H9 (cell line): Measurements from ENCODE around the gene L3MBTL4. TPM values are rescaled to one million over a fixed set of nuclear protein-coding genes. Genes with fewer than 3 reads are reported as not detected.

Source experiments
- DNase-seq: peaks from one replicate; pipeline ENCODE4 v3.0.0-alpha.2; 2017
- H2AFZ ChIP-seq: one replicate; pipeline ENCODE4 v1.6.1; 2013; ENCODE audit warnings: mild to moderate bottlenecking, low read length, control low read depth, moderate library complexity
- H2AK5ac ChIP-seq: 2 replicates; pipeline ENCODE4 v1.6.1; 2013; ENCODE audit warnings: low read length, control low read depth, mixed read lengths; ENCODE audit not compliant: insufficient read length
- H2BK120ac ChIP-seq: one replicate; pipeline ENCODE4 v1.6.1; 2013; ENCODE audit warnings: low read depth, mild to moderate bottlenecking, low read length, control low read depth, inconsistent platforms; ENCODE audit not compliant: poor library complexity, severe bottlenecking
- H2BK12ac ChIP-seq: 2 replicates; pipeline ENCODE4 v1.6.1; 2013; ENCODE audit warnings: low read length, control low read depth, mixed read lengths, low read depth; ENCODE audit not compliant: insufficient read length
- H2BK15ac ChIP-seq: 2 replicates; pipeline ENCODE4 v1.6.1; 2013; ENCODE audit warnings: low read depth, low read length, control low read depth
- H2BK20ac ChIP-seq: one replicate; pipeline ENCODE4 v1.6.1; 2013; ENCODE audit warnings: low read depth, mild to moderate bottlenecking, low read length, control low read depth, inconsistent platforms; ENCODE audit not compliant: poor library complexity, severe bottlenecking
- H2BK5ac ChIP-seq: 2 replicates; pipeline ENCODE4 v1.6.1; 2013; ENCODE audit warnings: low read length, control low read depth, mixed read lengths; ENCODE audit not compliant: insufficient read length
- H3K14ac ChIP-seq: 2 replicates; pipeline ENCODE4 v1.6.1; 2013; ENCODE audit warnings: low read length, control low read depth; ENCODE audit not compliant: insufficient read depth
- H3K18ac ChIP-seq: 2 replicates; pipeline ENCODE4 v1.6.1; 2013; ENCODE audit warnings: low read depth, mild to moderate bottlenecking, mixed read lengths, low read length, control low read depth; ENCODE audit not compliant: insufficient read length
- H3K23ac ChIP-seq: 2 replicates; pipeline ENCODE4 v1.6.1; 2013; ENCODE audit warnings: low read length, control low read depth, mixed read lengths, low read depth; ENCODE audit not compliant: insufficient read length
- H3K23me2 ChIP-seq: 2 replicates; pipeline ENCODE4 v1.6.1; 2013; ENCODE audit warnings: low read depth, mild to moderate bottlenecking, mixed read lengths, low read length, control low read depth; ENCODE audit not compliant: insufficient read length, poor library complexity, severe bottlenecking
- H3K27ac ChIP-seq: 2 replicates; pipeline ENCODE4 v1.5.1; 2013; ENCODE audit warnings: low read length, control low read depth, mixed read lengths, low read depth; ENCODE audit not compliant: insufficient read length
- H3K27me3 ChIP-seq: 2 replicates; pipeline ENCODE4 v1.6.1; 2013; ENCODE audit warnings: low read length, control low read depth, inconsistent platforms; ENCODE audit not compliant: insufficient read depth
- H3K4ac ChIP-seq: 2 replicates; pipeline ENCODE4 v1.6.1; 2013; ENCODE audit warnings: low read depth, mild to moderate bottlenecking, control low read depth, inconsistent platforms, low read length, moderate library complexity
- H3K4me1 ChIP-seq: 2 replicates; pipeline ENCODE4 v1.6.1; 2013; ENCODE audit warnings: low read length, control low read depth, inconsistent platforms; ENCODE audit not compliant: insufficient read depth
- H3K4me2 ChIP-seq: 2 replicates; pipeline ENCODE4 v1.6.1; 2013; ENCODE audit warnings: low read length, control low read depth, mixed read lengths; ENCODE audit not compliant: insufficient read length, insufficient read depth
- H3K56ac ChIP-seq: 2 replicates; pipeline ENCODE4 v1.6.1; 2013; ENCODE audit warnings: low read depth, mild to moderate bottlenecking, mixed read lengths, low read length, control low read depth; ENCODE audit not compliant: insufficient read length
- H3K79me1 ChIP-seq: 2 replicates; pipeline ENCODE4 v1.6.1; 2013; ENCODE audit warnings: low read depth, mild to moderate bottlenecking, moderate library complexity, low read length, control low read depth, inconsistent platforms; ENCODE audit not compliant: insufficient read depth, poor library complexity, severe bottlenecking
- H3K79me2 ChIP-seq: 2 replicates; pipeline ENCODE4 v1.6.1; 2013; ENCODE audit warnings: low read length, control low read depth, inconsistent platforms; ENCODE audit not compliant: insufficient read depth
- H3K9ac ChIP-seq: 2 replicates; pipeline ENCODE4 v1.6.1; 2013; ENCODE audit warnings: low read length, control low read depth, mixed read lengths; ENCODE audit not compliant: insufficient read length; ENCODE audit errors: extremely low read depth
- H3K9me3 ChIP-seq: one replicate; pipeline ENCODE4 v1.6.1; 2013; ENCODE audit warnings: low read depth, low read length, inconsistent platforms; ENCODE audit not compliant: control insufficient read depth
- H3T11ph ChIP-seq: one replicate; pipeline ENCODE4 v1.6.1; 2013; ENCODE audit warnings: mild to moderate bottlenecking, low read length, control low read depth, inconsistent platforms
- H4K20me1 ChIP-seq: one replicate; pipeline ENCODE4 v1.6.1; 2013; ENCODE audit not compliant: control insufficient read depth, insufficient read length, insufficient read depth
- H4K5ac ChIP-seq: 2 replicates; pipeline ENCODE4 v1.6.1; 2013; ENCODE audit warnings: low read depth, mild to moderate bottlenecking, mixed read lengths, low read length, control low read depth; ENCODE audit not compliant: insufficient read length
- H4K8ac ChIP-seq: replicated peaks from 2 replicates; pipeline ENCODE4 v1.6.1; 2013; ENCODE audit warnings: low read length, control low read depth, mixed read lengths, low read depth; ENCODE audit not compliant: insufficient read length
- H4K91ac ChIP-seq: 2 replicates; pipeline ENCODE4 v1.6.1; 2013; ENCODE audit warnings: low read depth, mild to moderate bottlenecking, moderate library complexity, mixed read lengths, low read length, control low read depth; ENCODE audit not compliant: insufficient read length
- H3K27ac Mint-ChIP-seq, 3 experiments: 2 replicates in 2 of 3; 3 replicates in 1 of 3; pipeline ENCODE4 v1.8.0; 2020 to 2021; ENCODE audit warnings: mixed read lengths in 3 of 3, mild to moderate bottlenecking in 1 of 3, moderate library complexity in 1 of 3
- H3K27me3 Mint-ChIP-seq: 2 replicates; pipeline ENCODE4 v1.8.0; 2021; ENCODE audit warnings: low read depth, mild to moderate bottlenecking, moderate library complexity, mixed read lengths
- H3K36me3 Mint-ChIP-seq, 3 experiments: 2 replicates in 2 of 3; 3 replicates in 1 of 3; pipeline ENCODE4 v1.8.0; 2020 to 2021; ENCODE audit warnings: low read depth in 3 of 3, mixed read lengths in 3 of 3; ENCODE audit not compliant: insufficient read depth in 1 of 3
- H3K4me1 Mint-ChIP-seq, 2 experiments: 2 replicates each; pipeline ENCODE4 v1.8.0; 2020; ENCODE audit warnings: mixed read lengths in 2 of 2
- H3K4me3 Mint-ChIP-seq, 2 experiments: 2 replicates in 1 of 2; 3 replicates in 1 of 2; pipeline ENCODE4 v1.8.0; 2020 to 2021; ENCODE audit warnings: mild to moderate bottlenecking in 2 of 2, mixed read lengths in 2 of 2, moderate library complexity in 1 of 2
- H3K9me3 Mint-ChIP-seq, 2 experiments: 2 replicates in 1 of 2; 3 replicates in 1 of 2; pipeline ENCODE4 v1.8.0; 2020; ENCODE audit warnings: mild to moderate bottlenecking in 2 of 2, mixed read lengths in 2 of 2, moderate library complexity in 1 of 2
- WGBS: extraction: QIAGEN DNeasy Blood & Tissue Kit; methylation state at CpG from one replicate; pipeline ENCODE4 v1.1.7; 2013; ENCODE audit warnings: missing lambda C conversion rate, low lambda C conversion rate, mixed read lengths; ENCODE audit not compliant: insufficient read length; ENCODE audit errors: extremely low coverage; 5-methylcytosine and 5-hydroxymethylcytosine counted together
- total RNA-seq: library from RNA; stranded (reverse); gene quantifications from 2 replicates; pipeline ENCODE4 v1.2.1, GENCODE V29; 2021
- TF ChIP-seq, protein P1 (sequence below): fragments of 200-600 bp; sonication (generic); conservative IDR thresholded peaks from 3 replicates; pipeline ENCODE4 v1.8.0; 2021; ENCODE audit warnings: antibody characterized with exemption, mild to moderate bottlenecking

The L3MBTL4 gene
- total RNA-seq, 1 experiment from 2014 or later: 1.9 TPM

GRCh38 chr18:5958822-5959221, 455.9 kb downstream of the L3MBTL4 start:
- no peak overlapping the region for H3K4me3 Mint-ChIP-seq
- no peaks in the 10 kb centered on the region for H3K23me2 ChIP-seq
- H3K27ac ChIP-seq: no peak overlapping the region
- H3K79me2 ChIP-seq: no peaks in the 10 kb centered on the region
- H3K4ac ChIP-seq: no peak overlapping the region
- no peak overlapping the region for H2AFZ ChIP-seq
- H3K14ac ChIP-seq: no peak overlapping the region
- no CpG with 5 or more reads among the region's 6 CpGs for WGBS
- H3K9ac ChIP-seq: no peak overlapping the region
- H3K4me1 ChIP-seq: no peaks in the 10 kb centered on the region
- no peak overlapping the region for H3K18ac ChIP-seq
- no peak overlapping the region for H3K4me2 ChIP-seq
- H3K27ac Mint-ChIP-seq: no peak overlapping the region; a peak in 1 of 7 replicates
- no peak for DNase-seq
- no peaks in the 10 kb centered on the region for H3K79me1 ChIP-seq
- H3T11ph ChIP-seq: no peak overlapping the region
- no peak overlapping the region for H3K23ac ChIP-seq
- no peak overlapping the region for H4K8ac ChIP-seq
- H2BK5ac ChIP-seq: no peak overlapping the region
- H3K27me3 Mint-ChIP-seq: peaks cover 7% of the 10 kb centered on the region
- no peak overlapping the region for H2BK15ac ChIP-seq
- no peak overlapping the region for H3K56ac ChIP-seq
- H3K9me3 Mint-ChIP-seq: no peaks in the 10 kb centered on the region
- H3K4me1 Mint-ChIP-seq: peaks cover 13% of the 10 kb centered on the region in 2 experiments; a peak in 3 of 4 replicates
- H3K9me3 ChIP-seq: no peaks in the 10 kb centered on the region
- no peaks in the 10 kb centered on the region for H3K36me3 Mint-ChIP-seq
- TF ChIP-seq, protein P1, sequence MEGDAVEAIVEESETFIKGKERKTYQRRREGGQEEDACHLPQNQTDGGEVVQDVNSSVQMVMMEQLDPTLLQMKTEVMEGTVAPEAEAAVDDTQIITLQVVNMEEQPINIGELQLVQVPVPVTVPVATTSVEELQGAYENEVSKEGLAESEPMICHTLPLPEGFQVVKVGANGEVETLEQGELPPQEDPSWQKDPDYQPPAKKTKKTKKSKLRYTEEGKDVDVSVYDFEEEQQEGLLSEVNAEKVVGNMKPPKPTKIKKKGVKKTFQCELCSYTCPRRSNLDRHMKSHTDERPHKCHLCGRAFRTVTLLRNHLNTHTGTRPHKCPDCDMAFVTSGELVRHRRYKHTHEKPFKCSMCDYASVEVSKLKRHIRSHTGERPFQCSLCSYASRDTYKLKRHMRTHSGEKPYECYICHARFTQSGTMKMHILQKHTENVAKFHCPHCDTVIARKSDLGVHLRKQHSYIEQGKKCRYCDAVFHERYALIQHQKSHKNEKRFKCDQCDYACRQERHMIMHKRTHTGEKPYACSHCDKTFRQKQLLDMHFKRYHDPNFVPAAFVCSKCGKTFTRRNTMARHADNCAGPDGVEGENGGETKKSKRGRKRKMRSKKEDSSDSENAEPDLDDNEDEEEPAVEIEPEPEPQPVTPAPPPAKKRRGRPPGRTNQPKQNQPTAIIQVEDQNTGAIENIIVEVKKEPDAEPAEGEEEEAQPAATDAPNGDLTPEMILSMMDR: no peak
- no peak overlapping the region for H2BK20ac ChIP-seq
- H3K27me3 ChIP-seq: no peaks in the 10 kb centered on the region
- no peak overlapping the region for H2AK5ac ChIP-seq
- H4K91ac ChIP-seq: no peak overlapping the region
- H2BK120ac ChIP-seq: no peak overlapping the region
- H2BK12ac ChIP-seq: no peak overlapping the region
- no peak overlapping the region for H4K5ac ChIP-seq
- no peaks in the 10 kb centered on the region for H4K20me1 ChIP-seq
